HG03135 (cell line): ENCODE results near the gene POR.
"Not testable (repeated sequence)": the region's sequence is repeated elsewhere in the genome, so short reads cannot be mapped to it uniquely, and the experiment has no call there.

Source experiments
- ATAC-seq: cut with Tn5 transposase; IDR thresholded peaks from one replicate; pipeline ENCODE4 v1.9.1; 2021; ENCODE audit warnings: mild to moderate bottlenecking, moderate library complexity; ENCODE audit not compliant: unreplicated experiment

The POR gene

DNA sequence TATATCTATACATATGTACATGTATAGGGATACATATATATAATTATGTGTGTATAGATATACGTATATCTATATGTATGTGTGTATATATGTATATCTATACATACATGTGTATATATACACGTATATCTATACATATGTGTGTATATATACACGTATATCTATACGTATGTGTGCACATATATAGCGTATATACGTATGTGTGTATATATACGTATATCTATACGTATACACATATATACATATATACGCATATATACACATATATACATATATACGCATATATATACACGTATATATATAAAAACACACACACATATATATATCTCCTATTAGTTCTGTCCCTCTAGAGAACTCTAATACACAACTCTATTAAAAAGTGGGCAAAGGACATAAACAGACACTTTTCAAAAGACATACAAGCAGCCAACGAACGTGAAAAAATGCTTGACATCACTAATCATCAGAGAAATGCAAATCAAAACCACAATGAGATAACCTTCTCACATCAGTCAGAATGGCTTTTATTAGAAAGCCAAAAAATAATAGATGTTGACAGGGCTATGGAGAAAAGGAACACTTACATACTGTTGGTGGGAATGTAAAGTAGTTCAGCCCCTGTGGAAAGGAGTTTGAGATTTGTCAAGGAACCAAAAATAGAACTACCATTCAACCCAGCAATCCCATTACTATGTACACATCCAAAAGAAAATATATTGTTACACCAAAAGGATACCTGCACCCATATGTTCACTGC is 101.4 kb downstream of the POR start:
- ATAC-seq, result no peak

DNA sequence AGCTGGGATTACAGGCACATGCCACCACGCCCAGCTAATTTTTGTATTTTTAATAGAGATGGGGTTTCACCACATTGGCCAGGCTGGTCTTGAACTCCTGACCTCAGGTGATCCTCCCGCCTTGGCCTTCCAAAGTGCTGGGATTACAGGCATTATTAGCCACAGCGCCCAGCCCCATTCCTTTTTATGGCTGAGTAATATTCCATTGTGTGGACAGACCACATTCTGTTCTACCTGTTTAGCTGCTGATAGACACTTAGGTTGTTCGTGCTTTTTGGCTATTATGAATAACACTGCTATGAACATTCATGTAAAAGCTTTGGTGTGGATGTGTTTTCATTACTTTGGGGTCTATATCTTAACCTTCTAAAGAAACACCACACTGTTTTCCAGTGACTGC is 103.6 kb downstream of the POR start:
- ATAC-seq, result not testable (repeated sequence)

DNA sequence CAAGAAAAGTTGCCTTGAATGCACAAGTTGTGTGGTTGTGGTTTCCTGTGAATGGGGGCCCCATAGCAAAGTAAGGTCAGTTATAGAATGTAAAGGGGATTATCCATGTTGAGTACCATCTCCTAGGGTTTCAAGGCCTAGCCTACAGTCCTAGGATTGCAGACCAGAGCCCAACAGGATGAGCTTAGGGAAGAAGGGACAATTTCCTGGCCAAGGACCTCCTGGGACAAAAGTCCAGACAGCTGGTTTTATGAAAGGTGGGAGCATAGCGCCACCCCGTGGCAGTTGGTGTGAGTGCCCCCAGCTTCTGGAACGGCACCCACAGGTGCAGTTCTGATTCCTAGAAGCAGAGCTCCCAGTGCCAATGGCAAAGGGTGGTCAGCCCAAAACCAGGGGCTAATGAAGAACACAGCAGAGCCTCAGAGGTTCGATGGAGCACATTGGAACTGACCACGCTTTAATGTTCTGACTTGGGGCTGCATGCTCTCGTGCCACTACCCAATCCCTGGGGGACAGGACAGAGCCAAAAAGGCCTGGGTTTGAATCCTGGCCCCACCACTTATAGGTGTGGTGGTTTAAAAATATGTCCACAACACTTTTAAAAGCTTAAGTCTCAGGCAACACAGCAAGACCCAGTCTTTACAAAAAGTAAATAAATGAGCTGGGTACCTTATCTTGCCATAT is 105.2 kb downstream of the POR start:
- no peak for ATAC-seq

DNA sequence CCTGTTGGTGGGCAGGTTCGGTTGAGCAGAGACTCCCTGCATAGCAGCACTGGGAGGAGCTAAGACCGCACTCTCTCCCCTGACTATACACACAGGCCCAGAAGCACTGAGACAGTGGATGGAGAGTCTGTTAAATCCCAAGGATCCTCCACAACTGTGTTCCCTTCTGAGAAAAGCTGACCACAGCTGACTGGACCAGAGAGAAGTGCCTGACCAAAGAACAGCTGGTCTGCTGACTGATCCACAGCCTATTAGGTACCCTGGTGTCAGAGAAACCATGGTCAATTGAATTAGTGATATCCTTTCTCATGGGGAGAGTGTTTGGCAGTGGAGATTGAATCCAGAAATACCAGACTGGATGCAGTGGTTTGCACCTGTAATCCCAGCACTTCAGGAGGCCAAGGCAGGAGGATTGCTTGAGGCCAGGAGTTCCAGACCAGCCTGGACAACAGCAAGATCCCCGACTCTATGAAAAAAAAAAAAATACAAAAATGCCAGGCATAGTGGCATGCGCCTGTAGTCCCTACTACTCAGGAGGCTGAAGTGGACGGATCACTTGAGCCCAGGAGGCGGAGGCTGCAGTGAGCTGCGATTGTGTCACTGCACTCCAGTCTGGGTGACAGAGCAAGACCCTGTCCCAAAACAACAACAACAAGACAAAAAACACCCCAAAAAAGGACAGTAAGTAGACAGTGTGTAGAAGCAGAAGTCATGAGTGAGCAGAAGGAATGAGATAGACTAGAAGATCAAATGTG is 107.2 kb downstream of the POR start:
- ATAC-seq, result no peak

DNA sequence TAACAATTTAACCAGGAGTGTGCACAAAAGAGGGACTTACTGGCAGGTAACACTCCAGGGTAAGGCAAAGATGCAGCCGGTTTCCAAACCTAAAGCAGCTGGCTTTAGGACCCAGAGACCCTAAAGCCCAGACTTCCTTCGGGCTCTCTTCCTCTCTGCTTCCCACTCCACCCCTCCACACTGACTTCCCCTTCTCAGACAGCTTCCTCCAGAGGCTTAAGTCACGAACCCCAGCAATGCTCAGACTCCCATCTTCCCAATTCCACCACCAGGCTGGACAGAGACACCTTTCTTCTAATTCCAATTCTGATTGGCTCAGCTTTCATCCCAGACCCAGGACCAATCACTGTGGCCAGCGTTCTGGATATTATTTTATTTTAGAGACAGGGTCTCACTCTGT is 108.0 kb downstream of the POR start:
- ATAC-seq, result no peak

DNA sequence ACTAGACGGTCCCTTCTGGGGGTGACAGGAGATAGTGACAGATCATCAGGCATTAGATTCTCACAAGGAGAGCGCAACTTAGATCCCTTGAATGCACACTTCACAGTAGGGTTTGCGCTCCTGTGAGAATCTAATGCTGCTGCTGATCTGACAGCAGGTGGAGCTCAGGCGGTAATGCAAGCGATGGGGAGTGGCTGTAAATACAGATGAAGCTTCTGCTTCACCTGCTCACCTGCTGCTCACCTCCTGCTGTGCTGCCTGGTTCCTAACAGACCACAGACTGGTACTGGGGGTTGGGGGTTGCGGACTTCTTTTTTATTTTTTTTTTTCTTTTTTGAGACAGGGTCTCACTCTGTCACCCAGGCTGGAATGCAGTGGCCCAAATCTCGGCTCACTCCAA is 114.7 kb downstream of the POR start:
- not testable (repeated sequence) for ATAC-seq

DNA sequence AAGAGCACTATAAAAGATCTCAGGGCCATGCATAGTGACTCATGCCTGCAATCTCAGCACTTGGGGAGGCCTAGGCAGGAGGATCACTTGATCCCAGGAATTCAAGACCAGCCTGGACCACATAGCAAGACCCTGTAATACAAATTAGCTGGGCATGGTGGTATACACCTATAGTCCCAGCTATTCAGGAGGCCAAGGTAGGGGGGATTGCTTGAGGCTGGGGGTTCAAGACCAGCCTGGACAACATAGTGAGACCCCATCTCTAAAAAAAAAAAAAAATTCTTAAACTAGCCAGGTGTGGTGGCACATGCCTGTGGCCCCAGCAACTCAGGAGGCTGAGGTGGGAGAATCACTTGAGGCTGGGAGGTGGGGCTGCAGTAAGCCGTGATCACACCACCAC is 117.0 kb downstream of the POR start:
- ATAC-seq, result no peak
